K562 (cell line): ENCODE results near the gene SLC38A8. TPM values are rescaled to one million over a fixed set of nuclear protein-coding genes. Genes with fewer than 3 reads are reported as not detected.

ENCODE experiments used
- ATAC-seq: fragments of 200-7000 bp; cut with Tn5 transposase; 3 replicates; pipeline ENCODE4 v1.9.1; 2020; ENCODE audit warnings: moderate library complexity
- BruUV-seq: library from RNA; stranded (reverse); fragments of 400-500 nt; replicated peaks from 2 replicates; lab custom pipeline; 2021; lab: Mats Ljungman, UMichigan
- CTCF ChIA-PET: fragments of 300-600 bp; formaldehyde crosslinking; extraction: SDS; loops from one replicate; lab custom pipeline; 2021; ENCODE audit warnings: low intra/inter-chr PET ratio; lab: Yijun Ruan, JAX
- POLR2A ChIA-PET: fragments of 300-600, 350-650 bp; sonication (Branson Sonifier 250); formaldehyde crosslinking; extraction: SDS; loops from one replicate; lab custom pipeline; 2021; ENCODE audit warnings: antibody characterized with exemption, inconsistent platforms; lab: Yijun Ruan, JAX
- DNase-seq, 4 experiments: peaks; one replicate each; pipeline versions ENCODE4 v3.0.0 to v3.0.0-alpha.2; 2011 to 2018; ENCODE audit warnings: low spot score in 3 of 4, mixed read lengths in 3 of 4; ENCODE audit errors: extremely low read depth in 1 of 4
- FAIRE-seq: peaks from 2 replicates; lab custom pipeline; 2011; peaks lifted over from hg19 to GRCh38; lab: Jason Lieb, UNC
- H2AFZ ChIP-seq: 2 replicates; pipeline ENCODE4 v1.6.0; 2011; ENCODE audit warnings: low read depth, low read length, control low read depth, inconsistent platforms
- H3K27ac ChIP-seq: fragments of 200-600 bp; 3 replicates; pipeline ENCODE4 v1.8.0; 2011; ENCODE audit warnings: low read depth, mild to moderate bottlenecking, control low read depth, inconsistent platforms, low read length, moderate library complexity, mixed read lengths; ENCODE audit errors: extremely low read depth
- H3K27me3 ChIP-seq, 2 experiments: fragments of 300-600 bp in 1 of 2; 2 replicates in 1 of 2; 3 replicates in 1 of 2; pipeline versions ENCODE4 v1.6.0 to v1.8.0; 2011; ENCODE audit warnings: inconsistent platforms in 2 of 2, low read length in 2 of 2, mild to moderate bottlenecking in 1 of 2, mixed read lengths in 1 of 2, moderate library complexity in 1 of 2; ENCODE audit not compliant: control insufficient read depth in 2 of 2, insufficient read depth in 2 of 2
- H3K36me3 ChIP-seq: fragments of 300-600 bp; 3 replicates; pipeline ENCODE4 v1.8.0; 2011; ENCODE audit warnings: mild to moderate bottlenecking, low read length, inconsistent platforms; ENCODE audit not compliant: control insufficient read depth, insufficient read depth
- H3K4me1 ChIP-seq, 2 experiments: fragments of 200-600 bp in 1 of 2; replicated peaks in 1 of 2; 2 replicates in 1 of 2; 3 replicates in 1 of 2; pipeline versions ENCODE4 v1.5.1 to v1.8.0; 2011; ENCODE audit warnings: inconsistent platforms in 2 of 2, low read length in 2 of 2, mild to moderate bottlenecking in 1 of 2, mixed read lengths in 1 of 2, moderate library complexity in 1 of 2; ENCODE audit not compliant: control insufficient read depth in 2 of 2, insufficient read depth in 2 of 2
- H3K4me2 ChIP-seq: 2 replicates; pipeline ENCODE4 v1.6.1; 2011; ENCODE audit warnings: low read length, control low read depth, inconsistent platforms, mixed read lengths; ENCODE audit not compliant: insufficient read depth
- H3K4me3 ChIP-seq: fragments of 200-600 bp; sonication (generic), shearing (Covaris generic); 2 replicates; pipeline ENCODE4 v1.5.1; 2016; ENCODE audit warnings: control low read depth, inconsistent platforms
- H3K79me2 ChIP-seq: fragments of 200-600 bp; 3 replicates; pipeline ENCODE4 v1.8.0; 2011; ENCODE audit warnings: low read length, inconsistent platforms; ENCODE audit not compliant: control insufficient read depth, insufficient read depth
- H3K9ac ChIP-seq, 2 experiments: 2 replicates each; pipeline versions ENCODE4 v1.6.0 to v1.6.1; 2011; ENCODE audit warnings: low read depth in 2 of 2, low read length in 2 of 2, control low read depth in 1 of 2, inconsistent platforms in 1 of 2, mild to moderate bottlenecking in 1 of 2, mixed read lengths in 1 of 2; ENCODE audit not compliant: insufficient read depth in 1 of 2
- H3K9me1 ChIP-seq: one replicate; pipeline ENCODE4 v1.6.0; 2011; ENCODE audit warnings: inconsistent platforms, mild to moderate bottlenecking, low read length, moderate library complexity; ENCODE audit not compliant: control insufficient read depth, insufficient read depth
- H3K9me3 ChIP-seq: replicated peaks from 2 replicates; pipeline ENCODE4 v1.5.1; 2011; ENCODE audit warnings: low read depth, low read length, inconsistent platforms; ENCODE audit not compliant: control insufficient read depth, insufficient read depth
- H4K20me1 ChIP-seq: replicated peaks from 2 replicates; pipeline ENCODE4 v1.6.1; 2011; ENCODE audit warnings: low read length, inconsistent platforms, mixed read lengths; ENCODE audit not compliant: control insufficient read depth, insufficient read depth
- AFF4 ChIP-seq: sonication (generic); formaldehyde crosslinking; IDR thresholded peaks from 2 replicates; pipeline ENCODE4 v1.8.0; 2023; ENCODE audit warnings: mild to moderate bottlenecking, missing genetic modification reagents
- ARID1B ChIP-seq: fragments of 450-650 bp; IDR thresholded peaks from 2 replicates; pipeline ENCODE4 v1.6.1; 2016; ENCODE audit warnings: antibody characterized with exemption, mild to moderate bottlenecking, inconsistent platforms
- BCOR ChIP-seq: fragments of 450-650 bp; IDR thresholded peaks from 2 replicates; pipeline ENCODE4 v1.6.1; 2016
- ERF ChIP-seq: fragments of 450-650 bp; formaldehyde crosslinking; IDR thresholded peaks from 2 replicates; pipeline ENCODE4 v1.4.0; 2020; ENCODE audit warnings: mild to moderate bottlenecking, mixed read lengths
- KDM1A ChIP-seq, 2 experiments: fragments of 450-650 bp; IDR thresholded peaks; 2 replicates each; pipeline ENCODE4 v1.6.1; 2016; ENCODE audit warnings: mild to moderate bottlenecking in 2 of 2
- MAFG ChIP-seq: fragments of 450-650 bp; conservative IDR thresholded peaks from 2 replicates; pipeline ENCODE4 v1.6.1; 2016; ENCODE audit warnings: missing genetic modification characterization, missing compliant biosample characterization
- MBD1 ChIP-seq: fragments of 250-450 bp; sonication (Bioruptor Pico); IDR thresholded peaks from 2 replicates; pipeline ENCODE4 v1.8.0; 2022; ENCODE audit warnings: inconsistent platforms
- RBM25 ChIP-seq: fragments of 200-400 bp; formaldehyde crosslinking; IDR thresholded peaks from 2 replicates; pipeline ENCODE4 v1.6.1; 2018; ENCODE audit warnings: low read length, low read depth, moderate library complexity; ENCODE audit not compliant: severe bottlenecking
- SIN3B ChIP-seq: fragments of 450-650 bp; IDR thresholded peaks from 2 replicates; pipeline ENCODE4 v1.6.1; 2017; ENCODE audit warnings: low read depth, mild to moderate bottlenecking, moderate library complexity
- ZFP36 ChIP-seq: fragments of 150-350 bp; IDR thresholded peaks from 2 replicates; pipeline ENCODE4 v1.6.1; 2018; ENCODE audit warnings: low read length, low read depth; ENCODE audit not compliant: partially characterized antibody
- ZNF589 ChIP-seq: fragments of 200-800 bp; sonication (Bioruptor generic); IDR thresholded peaks from 2 replicates; pipeline ENCODE4 v1.6.1; 2016; ENCODE audit warnings: low read depth, missing genetic modification characterization, missing compliant biosample characterization
- WGBS: fragments of 100-300 bp; shearing (Covaris generic); methylation state at CpG from one replicate; pipeline ENCODE4 v1.1.6; 2016; ENCODE audit warnings: low coverage, mixed read lengths; ENCODE audit not compliant: insufficient coverage; ENCODE audit errors: missing lambda C conversion rate; 5-methylcytosine and 5-hydroxymethylcytosine counted together
- in situ Hi-C: fragments of 300-500 bp; cut with MboI; formaldehyde crosslinking; loops from 4 replicates; pipeline ENCODE4 v1.15.0; 2018; ENCODE audit warnings: inconsistent platforms, mixed read lengths
- intact Hi-C: fragments of 100-400 bp; cut with micrococcal nuclease; formaldehyde crosslinking; loops from 2 replicates; pipeline ENCODE4 v1.14.2; 2022
- polyA plus RNA-seq, 8 experiments: library from polyadenylated mRNA; depleted of rRNA in 4 of 8; stranded (reverse) in 5 of 8; unstranded in 3 of 8; fragments of >200 nt; fragmentation: Nextera tagmentation in 2 of 8; fragmentation: Illumina TruSeq in 1 of 8; extraction: Ambion mirVana in 2 of 8; extraction: Trizol in 1 of 8; gene quantifications; 2 replicates each; pipeline versions ENCODE4 v1.2.1 to v1.2.3, GENCODE V29; 2011 to 2014; ENCODE audit warnings: inconsistent platforms in 1 of 8, missing spikeins in 1 of 8
- total RNA-seq, 7 experiments: library from RNA; depleted of rRNA in 6 of 7; stranded (reverse); fragments of >200 nt in 6 of 7; fragmentation: Illumina TruSeq in 2 of 7; extraction: Trizol in 2 of 7; gene quantifications; 2 replicates each; pipeline versions ENCODE4 v1.2.1 to v1.2.3, GENCODE V29; 2011 to 2021; ENCODE audit warnings: low replicate concordance in 1 of 7

SLC38A8 gene
- total and polyA plus RNA-seq, 9 of the 15 experiments (the other 6 are each of a cell fraction or from before 2014, with no cell fraction given) = 0.28 TPM; not detected in 8

- intact Hi-C loops = no loop called here
- Histone ChIP-seq H3K36me3 (no peaks in the 10 kb centered on the region), H4K20me1 (peaks cover 9% of the 10 kb centered on the region; the same call in 1 of the 2 replicates), H3K27ac (no peak overlapping the region), H2AFZ (no peak overlapping the region), H3K79me2 (no peaks in the 10 kb centered on the region)
- ATAC-seq (no peak), FAIRE-seq (no peak)
- WGBS = 6% methylated on average over 7 of the region's 7 CpGs
- CTCF ChIA-PET = no interaction called here
- POLR2A ChIA-PET = interaction anchor here (0.6 to 0.7 kb wide), 2 partner anchors 102 to 1684 kb away, joined by 3 read pairs; partner anchors contain the start of gene GINS2
- TF ChIP-seq ZFP36 (peak; percentile 73), ZNF589 (CRISPR knock-in tag) (no peak), KDM1A (IDR thresholded peaks at IDR 0.05) (peak in 1 of 2 experiments; percentile 28; a peak in 1 of 4 replicates), BCOR (peak; percentile 80), AFF4 (no peak), MAFG (tag) (no peak), MBD1 (CRISPR knock-in tag) (no peak), ERF (CRISPR knock-in tag) (no peak), RBM25 (peak; percentile 78), ARID1B (no peak), SIN3B (no peak)
- TF ChIP-seq, all 486 proteins: peak for 4
- Histone ChIP-seq H3K4me1 (no peaks in the 10 kb centered on the region; a peak in 1 of 5 replicates), H3K9me3 (no peaks in the 10 kb centered on the region), H3K4me3 (no peak overlapping the region), H3K9ac (no peak overlapping the region), H3K4me2 (no peak overlapping the region), H3K27me3 (peaks cover 52 to 78% of the 10 kb centered on the region in 2 experiments), H3K9me1 (no peaks in the 10 kb centered on the region)
- BruUV-seq = no TSS peak
- in situ Hi-C loops = no loop called here
- DNase-seq = no peak
These were observed 38.2 kb downstream of the SLC38A8 start for GRCh38 chr16:84004442-84004841.
